HG03571 (cell line): ENCODE data around the gene PDHA1.
A peak's percentile ranks its signal among the peaks of the same experiment; 100 is the strongest.

Source experiments
- ATAC-seq: cut with Tn5 transposase; IDR thresholded peaks from one replicate; pipeline ENCODE4 v1.9.1; 2021; ENCODE audit not compliant: unreplicated experiment

The PDHA1 gene

GRCh38 chrX:19343535-19344408 lies at the start of gene PDHA1:
TSS of gene PDHA1 (plus strand) at chrX:19343927. CDS start at chrX:19344038, 111 bp downstream.
- peak; percentile 98 for ATAC-seq

DNA sequence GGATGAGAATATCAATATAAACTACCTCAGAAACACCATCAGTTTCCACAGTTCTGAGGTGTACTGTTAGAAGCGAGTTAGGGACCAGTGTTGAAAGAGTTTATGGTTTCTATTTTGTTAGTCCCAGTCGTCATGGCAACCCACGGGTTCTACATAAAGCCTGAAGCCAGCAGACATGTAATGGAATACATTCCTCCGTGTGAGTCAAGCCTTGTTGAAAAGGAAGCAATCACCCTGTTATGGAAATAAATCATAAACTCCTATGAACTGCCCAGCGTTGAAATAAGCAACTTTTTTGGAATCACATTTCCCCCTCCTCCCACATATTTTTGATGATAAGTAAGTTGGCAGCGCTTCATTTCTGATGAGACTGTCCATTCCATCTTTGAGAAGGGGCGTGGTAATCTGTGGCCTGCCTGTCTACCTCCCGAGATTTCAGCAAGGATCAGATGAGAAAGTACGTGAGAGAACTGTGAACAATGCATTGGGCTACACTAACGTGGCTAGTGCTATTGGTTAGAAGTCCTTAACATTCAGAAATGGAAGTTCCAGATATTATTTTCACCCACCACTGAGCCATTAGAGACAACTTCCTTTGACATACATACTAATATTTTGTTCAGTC lies 40.4 kb upstream of the PDHA1 start:
- ATAC-seq, result no peak

- ATAC-seq, result no peak
Observed at GRCh38 chrX:19326567-19326966, 17.2 kb upstream of the PDHA1 start.

GRCh38 chrX:19331831-19332230 lies 11.9 kb upstream of the PDHA1 start:
- no peak for ATAC-seq

- ATAC-seq, result no peak
Observed at GRCh38 chrX:19332983-19333382, 10.7 kb upstream of the PDHA1 start.

DNA sequence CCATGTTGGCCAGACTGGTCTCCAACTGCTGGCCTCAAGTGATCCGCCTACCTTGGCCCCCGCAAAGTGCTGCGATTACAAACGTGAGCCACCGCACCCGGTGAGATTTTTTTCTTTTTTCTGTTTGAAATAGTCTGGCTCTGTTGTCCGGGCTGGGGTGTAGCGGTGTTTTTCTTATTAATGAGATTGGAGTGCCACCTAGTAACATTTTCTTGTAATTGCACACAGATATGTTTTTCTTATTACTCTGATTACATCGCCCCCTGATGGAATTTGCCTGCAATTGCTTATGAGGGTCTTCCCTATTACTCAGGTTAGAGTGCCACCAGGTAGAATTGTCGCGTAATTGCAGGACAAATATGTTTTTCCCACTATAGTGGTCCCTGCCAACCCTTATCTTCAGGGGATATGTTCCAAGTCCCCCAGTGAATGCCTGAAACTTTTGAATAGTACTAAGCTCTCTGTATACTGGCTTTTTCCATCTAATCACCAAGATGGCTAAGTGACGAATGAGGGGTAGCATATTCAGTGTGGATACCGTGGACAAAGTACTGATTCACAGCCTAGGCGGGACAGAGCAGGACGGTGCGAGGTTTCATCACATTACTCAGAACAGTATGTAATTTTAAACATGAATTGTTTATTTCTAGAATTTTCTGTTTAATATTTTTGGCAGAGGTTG lies 8.6 kb upstream of the PDHA1 start:
- no peak for ATAC-seq

DNA sequence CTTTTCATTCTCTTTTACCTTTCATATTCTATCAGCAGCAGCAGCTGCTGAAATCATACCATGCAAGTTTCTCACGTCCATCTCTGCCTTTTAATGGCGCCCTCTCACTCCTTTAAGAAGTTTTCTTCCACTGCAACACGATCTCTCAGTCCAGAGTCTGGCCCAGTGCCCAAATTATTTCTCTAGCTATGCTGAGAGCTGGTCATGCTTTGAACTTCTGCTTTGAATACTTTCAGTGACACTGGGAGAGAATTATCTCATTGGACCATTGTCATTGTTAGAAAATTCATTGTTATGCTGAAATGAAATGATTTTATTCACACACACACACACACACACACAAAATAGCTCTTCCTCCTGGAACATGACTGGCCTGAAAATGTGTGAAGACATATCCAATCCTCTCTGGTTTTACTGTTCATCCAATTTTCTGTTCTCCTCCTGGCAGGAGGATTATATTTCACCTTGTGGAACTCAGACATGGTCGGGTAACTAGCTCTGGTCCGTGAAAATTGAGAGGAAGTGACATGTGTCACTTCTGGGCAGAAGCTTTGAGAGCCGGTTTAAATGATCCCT lies 1.3 kb upstream of the PDHA1 start:
- ATAC-seq, result no peak

- no peak for ATAC-seq
Observed at GRCh38 chrX:19343085-19343534, 617 bp upstream of the PDHA1 start.

DNA sequence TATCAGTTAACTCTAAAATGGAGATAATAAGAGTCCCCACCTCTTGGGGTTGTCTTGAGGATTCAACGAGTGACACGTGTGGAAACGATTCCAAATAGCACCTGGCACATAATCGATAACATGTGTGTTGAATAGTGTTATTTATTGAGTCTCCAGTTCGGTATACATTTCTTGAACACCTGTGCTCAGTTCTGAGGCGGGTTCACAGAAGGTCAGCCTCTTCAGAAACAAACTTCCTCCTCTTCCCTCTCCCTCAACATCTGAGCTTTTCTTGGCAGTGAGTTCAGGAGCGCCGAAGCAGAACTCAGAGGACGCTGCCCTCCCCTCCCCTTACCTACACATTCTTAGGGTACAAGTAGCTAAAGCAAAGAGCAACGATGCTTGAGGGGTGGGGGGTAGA lies 934 bp downstream of the PDHA1 start:
- ATAC-seq, result no peak

DNA sequence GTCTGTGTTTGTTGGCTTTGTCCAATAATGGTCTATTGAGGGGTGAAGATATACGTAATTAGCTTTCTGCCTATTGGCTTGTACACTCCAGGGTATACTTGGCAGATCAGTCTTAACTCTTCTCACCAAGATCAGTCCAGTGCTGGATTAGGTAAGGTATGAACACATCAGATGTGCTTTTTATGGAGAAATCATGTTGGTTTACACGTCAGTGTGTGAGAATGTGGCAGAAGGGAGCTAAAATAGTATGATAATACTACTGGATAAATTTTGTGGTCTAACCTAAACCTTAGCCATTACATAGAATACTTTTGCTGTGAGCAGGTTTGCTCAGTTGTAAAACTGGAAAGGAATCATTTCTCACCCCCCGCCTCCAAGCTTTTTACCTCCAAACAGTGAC lies 4.2 kb downstream of the PDHA1 start:
- ATAC-seq, result no peak

DNA sequence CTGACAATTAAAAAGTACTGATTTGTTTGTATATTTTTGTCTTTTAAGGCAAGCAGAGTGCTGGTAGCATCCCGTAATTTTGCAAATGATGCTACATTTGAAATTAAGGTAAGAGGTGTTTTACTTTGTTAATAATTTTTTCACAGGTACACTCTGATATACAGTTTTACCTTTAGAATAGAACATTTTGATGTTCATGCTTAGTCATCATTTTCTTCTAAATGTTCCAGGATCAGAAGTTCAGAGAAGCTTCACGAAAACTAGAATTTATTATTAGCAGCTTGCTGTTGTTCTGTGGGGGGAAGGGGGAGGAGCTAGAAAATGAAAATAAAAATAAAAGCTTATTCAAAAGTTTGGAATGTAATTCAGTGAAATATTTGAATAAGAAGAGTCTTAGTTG lies 5.5 kb downstream of the PDHA1 start:
- ATAC-seq, result no peak

DNA sequence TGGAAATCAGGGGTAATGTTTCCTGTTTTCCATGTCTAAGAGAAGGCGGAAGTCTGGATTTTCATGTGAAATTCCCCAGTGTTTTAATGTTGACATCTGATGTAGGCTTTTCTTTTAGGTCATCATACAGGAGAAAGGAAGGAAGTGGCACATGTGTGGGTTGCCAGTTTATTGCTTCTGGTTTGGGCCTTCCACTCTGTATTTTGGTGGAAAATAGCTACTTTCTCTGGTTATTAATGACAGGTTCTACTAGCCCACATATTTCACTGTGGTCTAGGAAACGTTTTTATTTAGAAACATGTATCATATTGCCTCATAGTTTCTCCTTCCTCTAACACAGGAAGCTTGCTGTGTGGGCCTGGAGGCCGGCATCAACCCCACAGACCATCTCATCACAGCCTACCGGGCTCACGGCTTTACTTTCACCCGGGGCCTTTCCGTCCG lies 7.2 kb downstream of the PDHA1 start:
- ATAC-seq, result peak; percentile 91

DNA sequence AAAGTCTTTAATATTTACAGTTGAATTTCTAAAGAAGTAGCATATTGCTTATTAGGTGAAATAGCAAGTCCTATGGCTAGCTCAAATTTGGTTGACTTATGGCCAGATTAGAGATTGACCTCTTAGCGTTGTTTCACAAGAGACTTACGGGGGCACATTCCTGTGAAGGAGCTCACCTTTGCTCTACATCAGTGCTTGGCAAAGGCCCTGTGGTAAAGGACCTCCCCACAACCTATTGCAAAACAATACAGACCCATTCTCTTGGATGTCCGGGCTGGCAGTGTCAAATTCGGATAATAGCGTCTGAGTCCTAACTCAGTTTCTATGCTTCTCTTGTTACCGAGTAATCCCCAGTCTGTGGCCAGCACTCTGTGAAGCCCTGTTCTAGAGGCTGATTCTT lies 10.9 kb downstream of the PDHA1 start:
- no peak for ATAC-seq

- ATAC-seq, result no peak
Observed at GRCh38 chrX:19358521-19358920, 14.8 kb downstream of the PDHA1 start.

- ATAC-seq, result no peak
Observed at GRCh38 chrX:19360903-19361302, 17.2 kb downstream of the PDHA1 start.

DNA sequence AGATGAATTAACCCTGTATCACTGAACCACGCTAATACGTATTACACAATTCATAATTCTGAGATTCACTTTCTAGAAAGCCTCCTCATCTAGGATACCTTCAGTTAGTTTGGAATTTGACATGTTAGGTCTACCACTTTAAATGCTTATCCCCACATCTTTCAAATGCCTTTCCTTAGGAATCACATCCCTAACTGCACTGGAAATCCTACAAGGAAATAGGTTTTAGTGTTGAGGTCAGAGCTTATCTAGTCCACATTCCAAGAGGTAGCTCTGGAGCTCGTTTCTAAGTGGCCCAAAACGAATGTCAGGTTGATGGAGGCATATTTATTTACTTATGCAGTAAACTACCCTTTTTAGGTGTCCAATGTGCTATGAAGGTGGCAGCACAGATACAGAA lies 18.0 kb downstream of the PDHA1 start:
- ATAC-seq, result no peak

DNA sequence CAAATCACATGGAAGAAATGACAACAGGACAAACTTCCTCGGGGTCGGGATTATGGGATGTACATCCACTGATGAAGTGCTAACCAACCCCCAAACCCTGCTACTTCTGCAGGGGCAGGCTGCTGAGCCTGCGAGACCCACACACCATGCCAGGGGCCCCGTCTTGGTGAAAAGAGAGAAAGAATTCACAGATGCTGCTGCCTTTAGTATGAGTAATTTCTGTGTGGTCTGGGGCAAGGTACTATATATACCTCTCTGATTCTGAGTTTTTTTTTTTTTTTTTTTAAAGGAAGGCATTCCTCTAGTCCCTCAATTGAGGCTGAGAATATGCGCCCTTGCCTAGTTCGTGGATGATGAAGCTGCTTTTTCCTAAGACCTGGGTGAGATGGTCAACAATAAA lies 24.8 kb downstream of the PDHA1 start:
- ATAC-seq, result no peak

GRCh38 chrX:19370061-19370460 lies 26.3 kb downstream of the PDHA1 start:
- ATAC-seq, result no peak

- ATAC-seq, result no peak
Observed at GRCh38 chrX:19372170-19372546, 28.4 kb downstream of the PDHA1 start.

DNA sequence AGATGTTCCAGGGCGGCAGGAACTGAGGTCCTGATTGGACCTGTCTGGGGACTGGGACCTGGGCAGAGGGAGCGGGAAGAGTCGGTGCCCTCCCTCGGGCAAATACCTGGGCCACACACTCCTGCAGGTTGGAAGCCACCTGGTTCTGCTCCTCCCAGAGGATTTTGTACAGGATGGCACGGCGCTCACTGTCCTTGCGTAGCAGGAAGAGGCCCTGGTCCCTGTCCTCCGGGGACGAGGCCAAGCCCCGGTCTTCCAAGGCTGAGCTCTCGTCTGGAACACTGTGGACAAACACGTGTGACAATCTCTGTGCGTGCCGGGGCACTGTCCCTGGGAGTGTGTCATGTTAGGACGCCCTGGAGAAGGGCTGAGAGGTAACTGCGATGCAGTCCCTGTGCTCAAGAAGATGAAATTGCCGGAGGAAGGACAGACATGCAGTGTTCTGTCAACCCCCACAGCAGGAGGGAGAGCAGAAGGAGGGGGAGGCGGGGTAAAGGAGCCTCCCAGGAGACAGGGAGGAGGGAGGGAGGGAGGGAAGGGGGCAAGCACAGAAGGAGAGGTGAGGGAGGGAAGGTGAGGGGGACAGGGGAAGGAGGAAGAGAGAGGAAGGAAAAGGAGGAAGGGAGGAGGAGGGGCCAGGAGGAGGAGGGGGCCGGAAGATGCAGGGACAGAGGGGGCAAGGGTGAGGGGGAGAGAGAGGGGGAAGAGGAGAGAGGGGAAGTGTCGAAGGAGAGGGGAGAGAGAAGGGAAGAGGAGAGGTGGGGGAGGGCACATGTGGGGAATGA lies 29.0 kb downstream of the PDHA1 start:
- ATAC-seq, result no peak
